ENCODE measurements around the gene NDUFB6.
"Not testable (repeated sequence)": the region's sequence is repeated elsewhere in the genome, so short reads cannot be mapped to it uniquely, and the experiment has no call there.

The NDUFB6 gene

GRCh38 chr9:32551276-32552051 is 21.5 kb downstream of the NDUFB6 start:
- peak; percentile 50 for DNase-seq
- Mint-ChIP-seq H3K27me3 (no peaks in the 10 kb centered on the region), H3K4me1 (peaks cover 41% of the 10 kb centered on the region), H3K36me3 (ENCODE audit: low read depth) (peaks cover 28% of the 10 kb centered on the region), H3K27ac (peak overlapping the region; percentile 99), H3K9me3 (no peaks in the 10 kb centered on the region), H3K4me3 (peak overlapping the region; percentile 99)
- peak; percentile 51 for ATAC-seq

GRCh38 chr9:32550562-32551275 is 22.2 kb downstream of the NDUFB6 start:
- peaks cover 25% of the 10 kb centered on the region for H3K36me3 Mint-ChIP-seq (ENCODE audit: low read depth)
- H3K27ac Mint-ChIP-seq: peak overlapping the region; percentile 99
- H3K9me3 Mint-ChIP-seq: no peaks in the 10 kb centered on the region
- peaks cover 41% of the 10 kb centered on the region for H3K4me1 Mint-ChIP-seq
- H3K4me3 Mint-ChIP-seq: peak overlapping the region; percentile 99
- DNase-seq: peak; percentile 93
- ATAC-seq: peak; percentile 67
- H3K27me3 Mint-ChIP-seq: no peaks in the 10 kb centered on the region

- Mint-ChIP-seq H3K36me3 (ENCODE audit: low read depth) (peaks cover 25% of the 10 kb centered on the region), H3K27me3 (no peaks in the 10 kb centered on the region)
- no peak for DNase-seq
These were observed 22.8 kb downstream of the NDUFB6 start for GRCh38 chr9:32550150-32550561.

GRCh38 chr9:32548213-32548612 is 24.7 kb downstream of the NDUFB6 start:
- Mint-ChIP-seq H3K36me3 (ENCODE audit: low read depth) (peaks cover 32% of the 10 kb centered on the region), H3K4me1 (peaks cover 31% of the 10 kb centered on the region)
- H3K9me3 Mint-ChIP-seq, H3K27me3 Mint-ChIP-seq, H3K4me3 Mint-ChIP-seq, DNase-seq, ATAC-seq, H3K27ac Mint-ChIP-seq: not testable (repeated sequence)

More at GRCh38 chr9:32550150-32550561, 22.8 kb downstream of the NDUFB6 start:
- Mint-ChIP-seq H3K4me3 (peak overlapping the region; percentile 99), H3K9me3 (no peaks in the 10 kb centered on the region), H3K4me1 (peaks cover 41% of the 10 kb centered on the region), H3K27ac (peak overlapping the region; percentile 53)
- ATAC-seq: no peak

- ATAC-seq: no peak
- peaks cover 43% of the 10 kb centered on the region for H3K36me3 Mint-ChIP-seq (ENCODE audit: low read depth)
- no peak overlapping the region for H3K27ac Mint-ChIP-seq
These were observed 27.1 kb downstream of the NDUFB6 start for GRCh38 chr9:32545884-32546283.

GRCh38 chr9:32543047-32543446 is 29.9 kb downstream of the NDUFB6 start:
- H3K9me3 Mint-ChIP-seq: no peaks in the 10 kb centered on the region
- no peak for DNase-seq
- H3K4me1 Mint-ChIP-seq: peaks cover 4% of the 10 kb centered on the region
- no peak for ATAC-seq
- H3K27ac Mint-ChIP-seq: no peak overlapping the region
- no peak overlapping the region for H3K4me3 Mint-ChIP-seq
- H3K27me3 Mint-ChIP-seq: no peaks in the 10 kb centered on the region
- H3K36me3 Mint-ChIP-seq (ENCODE audit: low read depth): peaks cover 28% of the 10 kb centered on the region

More at GRCh38 chr9:32545884-32546283, 27.1 kb downstream of the NDUFB6 start:
- Mint-ChIP-seq H3K4me3 (no peak overlapping the region), H3K27me3 (no peaks in the 10 kb centered on the region), H3K4me1 (peaks cover 21% of the 10 kb centered on the region), H3K9me3 (no peaks in the 10 kb centered on the region)
- DNase-seq: no peak

- no peak for DNase-seq
- no peaks in the 10 kb centered on the region for H3K9me3 Mint-ChIP-seq
- H3K4me1 Mint-ChIP-seq: peaks cover 2% of the 10 kb centered on the region
- no peak for ATAC-seq
- peaks cover 3% of the 10 kb centered on the region for H3K36me3 Mint-ChIP-seq (ENCODE audit: low read depth)
- H3K27ac Mint-ChIP-seq: no peak overlapping the region
- no peaks in the 10 kb centered on the region for H3K27me3 Mint-ChIP-seq
- H3K4me3 Mint-ChIP-seq: no peak overlapping the region
These were observed 39.1 kb downstream of the NDUFB6 start for GRCh38 chr9:32533816-32534215.

GRCh38 chr9:32533336-32533735 is 39.6 kb downstream of the NDUFB6 start:
- no peaks in the 10 kb centered on the region for H3K27me3 Mint-ChIP-seq
- no peak overlapping the region for H3K27ac Mint-ChIP-seq
- peaks cover 3% of the 10 kb centered on the region for H3K36me3 Mint-ChIP-seq (ENCODE audit: low read depth)
- DNase-seq: no peak
- no peaks in the 10 kb centered on the region for H3K9me3 Mint-ChIP-seq
- no peak for ATAC-seq
- H3K4me1 Mint-ChIP-seq: peaks cover 2% of the 10 kb centered on the region
- no peak overlapping the region for H3K4me3 Mint-ChIP-seq

GRCh38 chr9:32526707-32527048 is 46.3 kb downstream of the NDUFB6 start:
- Mint-ChIP-seq H3K36me3 (ENCODE audit: low read depth) (peaks cover 17% of the 10 kb centered on the region), H3K4me1 (peaks cover 46% of the 10 kb centered on the region), H3K4me3 (peak overlapping the region; percentile 93), H3K9me3 (peaks cover 9% of the 10 kb centered on the region), H3K27me3 (no peaks in the 10 kb centered on the region), H3K27ac (peak overlapping the region; percentile 69)
- DNase-seq: no peak
- no peak for ATAC-seq

GRCh38 chr9:32526041-32526706 is 46.8 kb downstream of the NDUFB6 start, which contains the start of gene RIGI:
TSS of gene RIGI (minus strand) at chr9:32526196. CDS start at chr9:32526166, 30 bp downstream.
- DNase-seq (peak; percentile 80), ATAC-seq (peak; percentile 80)
- peak within 1 kb of the TSS; percentile 93 for H3K4me3 Mint-ChIP-seq
- no peaks in the 10 kb centered on the region for H3K27me3 Mint-ChIP-seq
- H3K4me1 Mint-ChIP-seq: peaks cover 46% of the 10 kb centered on the region
- peak within 1 kb of the TSS; percentile 69 for H3K27ac Mint-ChIP-seq
- H3K36me3 Mint-ChIP-seq (ENCODE audit: low read depth): peaks cover 18% of the 10 kb centered on the region
- peaks cover 9% of the 10 kb centered on the region for H3K9me3 Mint-ChIP-seq

GRCh38 chr9:32525709-32526030 is 47.3 kb downstream of the NDUFB6 start:
- Mint-ChIP-seq H3K9me3 (peaks cover 9% of the 10 kb centered on the region), H3K27ac (peak overlapping the region; percentile 69), H3K4me3 (peak overlapping the region; percentile 93), H3K4me1 (peaks cover 46% of the 10 kb centered on the region), H3K36me3 (ENCODE audit: low read depth) (peaks cover 18% of the 10 kb centered on the region), H3K27me3 (no peaks in the 10 kb centered on the region)
- no peak for ATAC-seq
- no peak for DNase-seq

GRCh38 chr9:32524892-32525708 is 47.9 kb downstream of the NDUFB6 start:
- H3K4me3 Mint-ChIP-seq: peak overlapping the region; percentile 93
- DNase-seq (peak; percentile 20), ATAC-seq (peak; percentile 25)
- peak overlapping the region; percentile 69 for H3K27ac Mint-ChIP-seq
- H3K27me3 Mint-ChIP-seq: no peaks in the 10 kb centered on the region
- peaks cover 21% of the 10 kb centered on the region for H3K36me3 Mint-ChIP-seq (ENCODE audit: low read depth)
- H3K4me1 Mint-ChIP-seq: peaks cover 46% of the 10 kb centered on the region
- H3K9me3 Mint-ChIP-seq: peaks cover 9% of the 10 kb centered on the region

GRCh38 chr9:32524558-32524891 is 48.4 kb downstream of the NDUFB6 start:
- H3K9me3 Mint-ChIP-seq, DNase-seq, ATAC-seq, H3K27me3 Mint-ChIP-seq: not testable (repeated sequence)
- Mint-ChIP-seq H3K4me3 (peak overlapping the region; percentile 93), H3K27ac (peak overlapping the region; percentile 3), H3K4me1 (peaks cover 45% of the 10 kb centered on the region), H3K36me3 (ENCODE audit: low read depth) (peaks cover 21% of the 10 kb centered on the region)

- H3K36me3 Mint-ChIP-seq (ENCODE audit: low read depth): peaks cover 21% of the 10 kb centered on the region
- H3K4me1 Mint-ChIP-seq: peaks cover 44% of the 10 kb centered on the region
- peaks cover 9% of the 10 kb centered on the region for H3K9me3 Mint-ChIP-seq
- ATAC-seq (no peak), DNase-seq (no peak)
- H3K27me3 Mint-ChIP-seq: no peaks in the 10 kb centered on the region
- H3K4me3 Mint-ChIP-seq: peak overlapping the region; percentile 93
- peak overlapping the region; percentile 3 for H3K27ac Mint-ChIP-seq
These were observed 49.0 kb downstream of the NDUFB6 start for GRCh38 chr9:32523910-32524309.
